ENCODE results near the gene TNFAIP8L2. TPM values are rescaled to one million over a fixed set of nuclear protein-coding genes. Genes with fewer than 3 reads are reported as not detected.

TNFAIP8L2 gene
- total RNA-seq, 1 donor from 2014 or later: not detected

GRCh38 chr1:151133018-151133806, 23.2 kb upstream of the TNFAIP8L2 start:
- TF ChIP-seq, protein P1, sequence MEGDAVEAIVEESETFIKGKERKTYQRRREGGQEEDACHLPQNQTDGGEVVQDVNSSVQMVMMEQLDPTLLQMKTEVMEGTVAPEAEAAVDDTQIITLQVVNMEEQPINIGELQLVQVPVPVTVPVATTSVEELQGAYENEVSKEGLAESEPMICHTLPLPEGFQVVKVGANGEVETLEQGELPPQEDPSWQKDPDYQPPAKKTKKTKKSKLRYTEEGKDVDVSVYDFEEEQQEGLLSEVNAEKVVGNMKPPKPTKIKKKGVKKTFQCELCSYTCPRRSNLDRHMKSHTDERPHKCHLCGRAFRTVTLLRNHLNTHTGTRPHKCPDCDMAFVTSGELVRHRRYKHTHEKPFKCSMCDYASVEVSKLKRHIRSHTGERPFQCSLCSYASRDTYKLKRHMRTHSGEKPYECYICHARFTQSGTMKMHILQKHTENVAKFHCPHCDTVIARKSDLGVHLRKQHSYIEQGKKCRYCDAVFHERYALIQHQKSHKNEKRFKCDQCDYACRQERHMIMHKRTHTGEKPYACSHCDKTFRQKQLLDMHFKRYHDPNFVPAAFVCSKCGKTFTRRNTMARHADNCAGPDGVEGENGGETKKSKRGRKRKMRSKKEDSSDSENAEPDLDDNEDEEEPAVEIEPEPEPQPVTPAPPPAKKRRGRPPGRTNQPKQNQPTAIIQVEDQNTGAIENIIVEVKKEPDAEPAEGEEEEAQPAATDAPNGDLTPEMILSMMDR (IDR thresholded peaks at IDR 0.05; ENCODE audit: partially characterized antibody, unreplicated experiment): no peak
- DNase-seq: peak; percentile 46
- Mint-ChIP-seq H3K27ac (ENCODE audit: unreplicated experiment) (no peak overlapping the region), H3K9me3 (ENCODE audit: unreplicated experiment) (peaks cover 13% of the 10 kb centered on the region), H3K27me3 (ENCODE audit: unreplicated experiment) (peaks cover 24% of the 10 kb centered on the region), H3K4me3 (ENCODE audit: unreplicated experiment) (peak overlapping the region; percentile 69), H3K36me3 (ENCODE audit: unreplicated experiment) (peaks cover 13% of the 10 kb centered on the region), H3K4me1 (ENCODE audit: low read depth, unreplicated experiment) (peaks cover 11% of the 10 kb centered on the region)

- peaks cover 9% of the 10 kb centered on the region for H3K9me3 Mint-ChIP-seq (ENCODE audit: unreplicated experiment)
- H3K4me3 Mint-ChIP-seq (ENCODE audit: unreplicated experiment): no peak overlapping the region
- DNase-seq: no peak
- no peak overlapping the region for H3K27ac Mint-ChIP-seq (ENCODE audit: unreplicated experiment)
- H3K36me3 Mint-ChIP-seq (ENCODE audit: unreplicated experiment): peaks cover 13% of the 10 kb centered on the region
- TF ChIP-seq, protein P1 (IDR thresholded peaks at IDR 0.05; ENCODE audit: partially characterized antibody, unreplicated experiment): no peak
- H3K27me3 Mint-ChIP-seq (ENCODE audit: unreplicated experiment): peaks cover 24% of the 10 kb centered on the region
- H3K4me1 Mint-ChIP-seq (ENCODE audit: low read depth, unreplicated experiment): peaks cover 9% of the 10 kb centered on the region
Measured at GRCh38 chr1:151134396-151134795, 22.1 kb upstream of the TNFAIP8L2 start.

- Mint-ChIP-seq H3K36me3 (ENCODE audit: unreplicated experiment) (peaks cover 13% of the 10 kb centered on the region), H3K27me3 (ENCODE audit: unreplicated experiment) (peaks cover 24% of the 10 kb centered on the region), H3K4me1 (ENCODE audit: low read depth, unreplicated experiment) (peaks cover 9% of the 10 kb centered on the region), H3K27ac (ENCODE audit: unreplicated experiment) (no peak overlapping the region), H3K9me3 (ENCODE audit: unreplicated experiment) (peaks cover 9% of the 10 kb centered on the region), H3K4me3 (ENCODE audit: unreplicated experiment) (no peak overlapping the region)
- no peak for DNase-seq
- TF ChIP-seq, protein P1 (IDR thresholded peaks at IDR 0.05; ENCODE audit: partially characterized antibody, unreplicated experiment): no peak
Measured at GRCh38 chr1:151134991-151135390, 21.5 kb upstream of the TNFAIP8L2 start.

DNA sequence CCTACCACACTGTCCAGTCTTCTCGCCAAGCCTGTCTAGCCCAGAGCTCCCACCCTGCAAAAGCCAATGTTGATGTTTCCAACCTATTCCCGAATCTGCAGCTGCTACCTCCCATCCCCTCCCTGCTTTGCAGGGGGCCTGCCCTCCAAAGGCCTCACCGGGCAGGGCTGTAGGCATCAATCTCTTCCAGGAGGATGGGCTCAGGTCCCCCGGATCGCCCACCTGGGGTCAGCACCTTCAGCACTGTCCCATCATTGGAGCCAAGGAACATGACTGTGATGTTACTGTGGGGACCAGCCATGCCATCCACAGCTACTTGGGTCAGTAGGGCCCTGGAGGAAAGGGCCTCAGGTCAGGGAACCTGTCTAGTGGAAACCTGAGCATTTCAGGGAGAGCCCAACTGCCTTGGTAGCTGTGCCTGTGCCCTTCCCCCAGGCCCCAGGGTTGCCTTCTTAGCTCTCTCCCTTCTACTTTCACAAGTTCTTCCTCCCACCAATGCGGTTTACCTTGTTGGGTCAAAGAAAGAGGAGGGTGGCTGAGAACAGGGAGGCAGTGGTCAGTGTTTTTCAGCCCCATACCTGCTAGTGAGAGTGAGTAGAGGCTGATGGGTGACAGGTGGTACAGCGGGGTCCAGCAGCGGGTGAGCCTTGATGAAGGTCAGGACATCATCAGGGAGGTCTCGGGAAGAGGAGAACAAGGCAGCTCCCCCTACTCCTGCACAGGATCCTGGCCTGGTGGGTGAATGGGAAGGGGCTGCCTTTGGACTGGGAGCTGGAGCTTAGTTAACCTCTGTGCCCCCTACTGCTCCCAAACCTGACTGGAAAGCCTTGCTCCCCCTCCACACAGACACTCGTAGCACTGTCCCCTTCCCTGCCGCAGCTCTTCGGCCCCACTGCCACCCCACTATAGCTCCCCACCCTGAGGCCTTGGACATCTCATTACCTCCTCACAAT, 20.7 kb upstream of the TNFAIP8L2 start:
- Mint-ChIP-seq H3K36me3 (ENCODE audit: unreplicated experiment) (peaks cover 13% of the 10 kb centered on the region), H3K27me3 (ENCODE audit: unreplicated experiment) (peaks cover 24% of the 10 kb centered on the region), H3K4me1 (ENCODE audit: low read depth, unreplicated experiment) (peaks cover 6% of the 10 kb centered on the region), H3K27ac (ENCODE audit: unreplicated experiment) (no peak overlapping the region), H3K4me3 (ENCODE audit: unreplicated experiment) (no peak overlapping the region), H3K9me3 (ENCODE audit: unreplicated experiment) (peaks cover 9% of the 10 kb centered on the region)
- no peak for DNase-seq
- TF ChIP-seq, protein P1 (IDR thresholded peaks at IDR 0.05; ENCODE audit: partially characterized antibody, unreplicated experiment): no peak
